ENCODE data around the gene APOLD1.
"Not testable (repeated sequence)": the region's sequence is repeated elsewhere in the genome, so short reads cannot be mapped to it uniquely, and the experiment has no call there.

Gene APOLD1

GRCh38 chr12:12819221-12819620 lies 33.8 kb downstream of the APOLD1 start:
- no peak for TF ChIP-seq CTCF (IDR thresholded peaks at IDR 0.05; ENCODE audit: low read depth, low read length)
- no peak for DNase-seq (ENCODE audit: extremely low read depth, low read depth)

- TF ChIP-seq CTCF (IDR thresholded peaks at IDR 0.05; ENCODE audit: low read depth, low read length) = no peak
- peak; percentile 64 for DNase-seq (ENCODE audit: extremely low read depth, low read depth)
Measured at GRCh38 chr12:12819752-12820311, 34.4 kb downstream of the APOLD1 start.

DNA sequence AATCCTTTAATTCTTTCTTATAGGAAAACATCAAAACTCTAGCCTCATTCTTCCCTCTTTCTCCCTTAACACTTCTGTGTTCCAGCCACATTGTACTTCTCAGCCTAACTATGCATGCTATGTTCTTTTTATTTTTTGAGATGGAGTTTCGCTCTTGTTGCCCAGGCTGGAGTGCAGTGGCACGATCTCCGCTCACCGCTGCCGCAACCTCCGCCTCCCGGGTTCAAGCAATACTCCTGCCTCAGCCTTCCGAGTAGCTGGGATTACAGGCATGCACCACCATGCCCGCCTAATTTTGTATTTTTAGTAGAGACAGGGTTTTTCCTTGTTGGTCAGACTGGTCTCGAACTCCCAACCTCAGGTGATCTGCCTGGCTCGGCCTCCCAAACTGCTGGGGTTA lies 34.9 kb downstream of the APOLD1 start:
- not testable (repeated sequence) for DNase-seq (ENCODE audit: extremely low read depth, low read depth)

- no peak for DNase-seq (ENCODE audit: extremely low read depth, low read depth)
- TF ChIP-seq CTCF (IDR thresholded peaks at IDR 0.05; ENCODE audit: low read depth, low read length) = no peak
Measured at GRCh38 chr12:12821975-12822374, 36.5 kb downstream of the APOLD1 start.

DNA sequence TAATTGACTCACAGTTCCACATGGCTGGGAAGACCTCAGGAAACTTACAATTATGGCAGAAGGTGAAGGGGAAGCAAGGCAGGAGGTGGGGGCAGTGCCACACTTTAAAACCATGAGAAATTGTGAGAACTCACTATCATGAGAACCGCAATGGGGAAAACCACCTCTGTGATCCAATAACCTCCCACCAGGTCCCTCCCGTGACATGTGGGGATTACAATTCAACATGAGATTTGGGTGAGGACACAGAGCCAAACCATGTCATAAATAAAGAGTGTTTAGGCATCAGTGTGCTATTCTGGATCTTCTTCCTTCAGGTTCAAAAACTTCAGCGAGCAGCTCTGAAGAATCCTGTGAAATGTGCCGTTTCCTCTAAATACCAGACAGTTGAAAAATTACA lies 37.4 kb downstream of the APOLD1 start:
- no peak for TF ChIP-seq CTCF (IDR thresholded peaks at IDR 0.05; ENCODE audit: low read depth, low read length)
- no peak for DNase-seq (ENCODE audit: extremely low read depth, low read depth)

- no peak for TF ChIP-seq CTCF (IDR thresholded peaks at IDR 0.05; ENCODE audit: low read depth, low read length)
- no peak for DNase-seq (ENCODE audit: extremely low read depth, low read depth)
Measured at GRCh38 chr12:12823300-12823699, 37.8 kb downstream of the APOLD1 start.

DNA sequence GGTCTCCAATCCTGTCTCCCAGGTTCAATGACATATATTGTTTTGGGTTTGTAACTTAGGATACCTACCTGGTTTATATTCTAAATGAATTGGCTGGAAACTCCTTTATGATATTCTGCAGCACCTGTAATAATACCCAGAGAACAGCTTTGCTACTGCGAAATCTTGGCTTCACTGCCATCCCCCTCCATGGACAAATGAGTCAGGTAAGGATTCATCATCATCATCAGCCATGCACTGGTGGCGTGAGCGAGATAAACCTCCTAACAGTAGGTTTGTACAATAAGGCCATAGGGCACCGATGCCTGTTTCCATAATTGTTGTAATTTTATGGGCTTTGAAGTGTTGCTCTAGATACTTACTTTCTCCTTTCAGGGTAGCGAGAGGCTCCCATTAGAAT lies 38.4 kb downstream of the APOLD1 start:
- no peak for TF ChIP-seq CTCF (IDR thresholded peaks at IDR 0.05; ENCODE audit: low read depth, low read length)

GRCh38 chr12:12835378-12836146 lies 50.1 kb downstream of the APOLD1 start:
- no peak for DNase-seq (ENCODE audit: extremely low read depth, low read depth)
- no peak for TF ChIP-seq CTCF (IDR thresholded peaks at IDR 0.05; ENCODE audit: low read depth, low read length)

More for the DNA sequence above, 38.4 kb downstream of the APOLD1 start:
- DNase-seq (ENCODE audit: extremely low read depth, low read depth) = no peak
